SKM-1 (cell line): Measurements from ENCODE around the gene ODAD4.

Source experiments
- DNase-seq: peaks from one replicate; lab custom pipeline; 2025; ENCODE audit not compliant: unreplicated experiment; lab: John Stamatoyannopoulos, UW

ODAD4 gene

DNA sequence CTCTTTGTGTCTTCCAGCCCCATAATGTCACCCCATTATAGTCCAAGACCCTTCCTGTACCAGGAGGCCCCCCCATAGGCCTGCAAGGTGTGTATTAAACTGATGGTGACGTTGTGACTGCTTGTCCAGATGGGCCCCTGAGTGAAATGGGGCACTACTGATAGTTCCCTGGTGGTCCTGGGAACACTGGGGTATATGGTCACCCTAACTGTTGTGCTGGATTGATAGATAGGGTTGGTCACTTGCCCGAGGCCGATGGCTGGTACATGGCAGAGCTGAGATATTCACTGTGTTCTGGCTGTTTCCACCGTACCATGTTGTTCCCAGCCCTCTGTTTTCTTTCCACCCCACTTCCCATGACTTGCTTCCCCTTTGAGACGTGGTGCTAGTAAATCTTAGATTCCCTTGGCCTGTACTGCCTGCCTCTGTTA, 40.5 kb downstream of the ODAD4 start:
- DNase-seq = no peak

DNA sequence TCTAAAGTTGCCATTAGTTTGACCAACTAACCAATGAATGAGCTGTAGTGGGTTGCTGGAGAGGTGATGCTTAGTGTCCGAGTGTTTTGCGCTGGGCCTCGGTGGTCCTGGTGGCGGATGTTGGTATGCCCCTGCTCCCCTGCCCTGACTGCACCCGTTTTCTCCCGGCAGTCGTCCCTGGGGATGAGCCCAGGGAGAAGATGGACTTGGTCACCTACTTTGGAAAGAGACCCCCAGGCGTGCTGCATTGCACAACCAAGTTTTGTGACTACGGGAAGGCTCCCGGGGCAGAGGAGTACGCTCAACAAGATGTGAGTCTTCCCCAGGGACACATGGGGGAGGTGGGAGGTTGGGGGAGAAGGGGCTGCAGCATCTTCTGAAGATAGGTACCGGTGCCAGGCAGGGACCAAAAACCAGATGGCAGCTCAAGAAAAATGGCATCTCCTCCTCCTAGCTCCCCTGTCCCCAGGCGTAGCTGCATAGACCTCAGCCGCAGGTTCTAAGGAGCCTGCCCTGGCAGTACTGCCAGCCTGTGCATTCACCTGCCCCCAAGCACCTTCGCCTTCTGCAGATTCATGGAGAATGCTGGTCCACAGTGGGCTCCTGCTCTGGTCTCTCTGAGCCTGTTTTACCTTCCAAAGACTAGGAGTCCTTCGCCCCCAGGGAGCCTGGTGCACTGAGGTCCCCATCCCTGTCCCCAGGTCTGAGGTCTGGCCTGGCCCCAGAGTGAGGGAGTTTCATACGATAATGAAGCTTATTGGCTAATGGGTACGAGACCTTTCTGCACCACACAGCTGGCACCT, 41.5 kb downstream of the ODAD4 start:
- DNase-seq = no peak

DNA sequence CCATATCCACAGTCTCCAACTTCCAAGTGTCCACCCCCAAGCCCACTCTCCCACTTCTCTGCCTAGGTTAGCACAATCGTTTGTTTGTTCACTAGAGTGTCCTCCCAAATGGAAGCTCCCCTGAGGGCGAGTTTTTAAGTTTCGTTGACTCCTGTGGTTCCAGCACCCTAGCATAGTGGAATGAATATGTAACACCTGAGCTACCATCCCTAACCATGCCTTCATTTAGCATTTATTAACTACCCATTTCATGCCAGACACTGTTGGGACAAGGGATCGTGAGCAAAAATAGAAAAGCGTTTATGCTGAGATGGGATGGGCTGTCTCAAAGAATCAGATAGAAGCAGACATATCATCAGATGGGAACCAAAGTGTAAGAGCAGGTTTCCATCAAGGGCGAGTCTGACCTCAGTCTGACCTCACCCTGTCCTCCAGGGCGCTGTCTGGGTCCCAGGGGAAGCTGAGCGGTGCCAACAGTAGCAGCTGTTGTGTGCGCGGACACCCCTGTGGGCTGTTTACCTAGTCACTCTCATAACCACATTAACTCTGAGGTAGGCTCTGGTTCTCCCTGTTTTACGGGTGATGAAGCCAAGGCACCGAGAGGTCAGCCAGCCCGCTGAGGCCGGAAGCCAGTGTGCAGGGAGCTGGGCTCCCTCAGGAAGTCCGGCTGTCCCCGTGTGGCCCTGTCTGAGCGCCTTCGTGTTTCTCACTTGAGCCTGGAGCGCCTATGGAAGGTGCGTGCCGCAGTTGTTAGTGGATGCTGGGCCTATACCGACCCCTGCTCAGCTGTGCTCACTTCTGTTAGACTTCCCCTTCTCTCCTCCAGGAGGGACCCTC, 42.4 kb downstream of the ODAD4 start:
- DNase-seq = no peak

DNA sequence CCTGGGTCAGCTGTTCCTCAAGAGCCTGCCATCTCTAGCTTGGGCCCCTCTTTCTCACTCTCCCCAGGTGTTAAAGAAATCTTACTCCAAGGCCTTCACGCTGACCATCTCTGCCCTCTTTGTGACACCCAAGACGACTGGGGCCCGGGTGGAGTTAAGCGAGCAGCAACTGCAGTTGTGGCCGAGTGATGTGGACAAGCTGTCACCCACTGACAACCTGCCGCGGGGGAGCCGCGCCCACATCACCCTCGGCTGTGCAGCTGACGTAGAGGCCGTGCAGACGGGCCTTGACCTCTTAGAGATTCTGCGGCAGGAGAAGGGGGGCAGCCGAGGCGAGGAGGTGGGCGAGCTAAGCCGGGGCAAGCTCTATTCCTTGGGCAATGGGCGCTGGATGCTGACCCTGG, 43.0 kb downstream of the ODAD4 start:
- DNase-seq = no peak

DNA sequence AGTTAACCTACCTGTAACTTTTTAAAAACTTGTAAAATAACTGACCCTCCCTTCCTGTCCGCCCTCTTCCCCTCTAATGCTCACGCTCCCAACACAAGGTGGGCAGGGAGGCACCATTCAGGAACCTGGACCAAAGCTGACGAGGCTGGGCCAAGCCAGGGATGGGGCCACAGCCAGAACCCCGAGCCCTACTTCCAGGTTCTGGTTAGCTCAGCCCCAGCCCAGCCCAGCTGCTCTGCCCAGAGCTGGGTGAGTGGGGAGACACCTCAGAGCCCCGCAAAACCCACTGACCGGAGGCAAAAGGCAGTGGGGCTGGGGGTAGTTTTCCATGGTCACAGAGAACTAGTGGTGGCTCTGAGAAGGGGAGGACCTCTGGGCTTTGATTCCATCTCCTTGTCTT, 43.6 kb downstream of the ODAD4 start:
- DNase-seq = no peak

DNA sequence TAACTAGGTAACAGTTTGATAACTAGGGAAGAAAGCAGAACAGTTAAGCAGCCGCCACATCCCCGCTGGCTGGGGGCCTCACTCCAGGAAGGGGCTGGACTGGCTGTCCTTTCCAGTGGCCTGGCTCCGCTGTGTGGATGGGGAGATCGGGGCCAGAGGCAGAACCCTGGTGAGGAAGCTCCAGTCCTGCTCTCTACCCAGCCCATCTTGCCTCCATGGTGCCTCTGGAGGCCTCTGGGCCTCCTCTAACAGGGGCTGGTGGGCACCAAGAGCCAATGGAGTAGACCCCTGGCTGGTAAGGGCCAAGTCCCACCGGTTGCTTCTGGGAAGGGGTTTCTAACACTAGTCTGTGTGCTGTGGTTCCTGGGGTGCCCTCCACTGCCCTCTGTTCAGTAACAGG, 44.2 kb downstream of the ODAD4 start:
- no peak for DNase-seq

DNA sequence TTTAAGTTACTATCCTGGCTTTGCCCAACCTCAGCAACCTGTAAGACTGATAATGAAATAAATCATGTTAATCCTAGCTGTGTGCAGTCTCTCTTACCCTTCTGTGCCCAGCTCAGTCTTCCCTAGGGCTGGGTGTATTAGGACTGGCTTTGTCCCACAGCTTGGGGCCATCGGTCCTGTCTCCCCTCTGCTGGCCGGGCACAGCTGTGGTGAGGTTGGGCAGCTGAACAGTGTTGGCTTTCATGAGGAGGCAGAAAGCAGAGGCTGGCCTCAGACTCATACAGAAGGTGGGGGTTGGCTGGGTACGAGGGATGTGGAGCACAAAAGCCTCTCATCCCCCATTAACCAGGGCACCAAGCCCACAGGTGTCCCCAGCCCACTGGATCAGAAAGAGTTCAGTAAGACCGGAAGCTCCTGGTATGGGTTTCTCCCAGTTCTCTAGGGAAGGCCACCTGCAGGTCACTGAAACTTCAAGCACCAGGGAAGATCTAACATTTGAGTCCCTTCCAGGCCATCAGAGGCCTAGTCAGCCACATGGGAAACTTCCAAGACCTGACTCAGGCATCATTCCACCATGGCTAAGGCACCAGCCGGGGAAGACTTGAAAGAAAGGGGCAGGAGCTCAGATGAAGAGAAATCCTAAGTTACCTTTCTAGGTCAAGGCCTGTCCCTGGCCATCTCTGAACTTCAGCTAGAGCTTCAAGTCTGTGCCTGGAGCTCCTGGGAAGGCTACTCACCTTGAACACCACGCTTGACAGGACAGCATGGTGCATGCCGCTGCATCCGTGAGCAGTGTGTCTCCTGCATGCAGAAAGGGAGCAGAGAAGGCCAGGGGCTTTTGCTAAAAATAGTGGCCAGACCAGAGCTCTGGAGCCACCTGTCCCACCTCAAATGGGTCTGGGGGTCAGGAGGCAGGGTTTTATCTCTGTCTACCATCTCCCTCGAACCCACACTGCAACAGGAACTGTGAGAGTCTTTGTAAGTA, 45.0 kb downstream of the ODAD4 start:
- DNase-seq = no peak

DNA sequence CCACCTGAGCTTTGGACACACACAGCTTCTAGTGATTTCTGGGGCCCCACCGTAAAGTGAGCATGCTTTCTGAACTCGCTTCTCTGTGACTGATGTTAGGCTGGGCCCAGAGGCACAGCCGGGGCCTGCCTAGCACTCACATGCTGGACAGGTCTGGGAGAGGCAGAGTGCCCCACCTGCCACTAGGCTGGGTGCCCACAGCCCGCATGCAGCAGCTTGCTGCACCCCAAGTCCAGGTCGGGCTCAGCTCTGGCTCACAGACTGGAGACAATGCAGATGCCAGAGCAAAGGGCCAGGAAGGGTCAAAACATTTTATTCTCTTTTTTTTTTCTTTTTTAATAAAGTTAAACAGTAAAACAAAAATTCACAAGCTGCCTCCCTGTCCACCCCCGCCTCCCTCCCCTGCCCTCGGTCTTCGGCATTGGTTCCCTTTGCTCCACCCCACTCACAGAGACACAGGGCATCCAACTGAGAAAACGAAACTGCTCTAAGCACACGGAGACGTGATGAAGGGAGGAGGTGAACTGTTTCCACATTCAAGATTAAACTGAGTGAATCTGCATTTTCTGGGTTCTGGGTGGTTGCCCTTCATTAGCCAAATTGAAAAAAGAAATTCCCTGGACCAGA, 45.8 kb downstream of the ODAD4 start:
- no peak for DNase-seq

DNA sequence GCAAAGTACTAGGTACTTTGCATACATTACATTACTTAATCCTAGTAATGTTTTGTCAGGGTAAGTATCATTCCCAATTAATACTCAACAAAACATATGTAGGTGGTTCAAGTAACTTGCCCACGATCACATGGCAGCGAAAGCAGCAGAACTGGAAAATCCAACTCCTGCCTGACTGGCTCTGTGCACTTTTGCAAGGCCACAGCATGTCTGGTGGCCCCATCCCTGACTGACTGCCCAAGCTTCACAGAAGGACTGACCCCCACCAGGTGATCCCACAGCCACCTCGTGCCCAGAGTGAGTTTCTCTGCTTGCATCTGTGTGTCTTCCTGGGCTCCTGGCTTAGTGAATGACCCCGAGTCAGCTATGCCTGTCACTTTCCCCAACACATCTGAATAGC, 47.6 kb downstream of the ODAD4 start:
- DNase-seq = no peak

DNA sequence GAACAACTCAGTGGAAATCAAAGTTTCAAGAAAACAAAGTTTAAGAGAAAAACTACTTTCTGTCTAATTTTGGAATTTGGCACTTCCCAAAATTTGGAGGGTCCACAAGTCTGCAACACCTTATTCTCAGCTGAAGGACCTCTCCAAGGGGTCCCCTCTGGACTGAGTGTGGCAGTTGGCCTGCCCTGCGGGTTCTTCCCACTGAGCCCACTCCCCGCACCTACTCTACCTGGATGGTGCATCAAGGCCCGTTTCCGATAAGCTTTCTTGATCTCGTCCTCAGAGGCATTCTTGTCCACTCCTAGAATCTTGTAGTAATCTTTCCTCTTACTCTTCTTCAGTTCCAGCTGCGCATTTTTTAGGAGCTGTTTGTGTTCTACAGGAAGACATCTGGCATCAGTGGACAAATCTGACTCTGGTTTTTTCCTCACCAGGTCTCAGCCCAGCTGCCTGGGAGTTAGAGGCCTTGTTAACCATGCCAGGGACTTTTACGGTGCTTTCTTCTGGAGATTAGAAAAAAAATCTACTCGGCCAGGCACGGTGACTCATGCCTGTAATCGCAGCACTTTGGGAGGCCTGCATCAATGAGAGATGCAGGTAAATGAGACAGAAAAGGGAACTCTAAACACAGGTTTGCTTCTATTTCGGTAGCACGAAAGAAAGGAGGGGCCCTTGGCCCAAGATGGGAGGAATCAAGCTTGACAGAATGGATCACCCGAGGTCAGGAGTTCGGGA, 51.8 kb downstream of the ODAD4 start:
- DNase-seq = no peak

DNA sequence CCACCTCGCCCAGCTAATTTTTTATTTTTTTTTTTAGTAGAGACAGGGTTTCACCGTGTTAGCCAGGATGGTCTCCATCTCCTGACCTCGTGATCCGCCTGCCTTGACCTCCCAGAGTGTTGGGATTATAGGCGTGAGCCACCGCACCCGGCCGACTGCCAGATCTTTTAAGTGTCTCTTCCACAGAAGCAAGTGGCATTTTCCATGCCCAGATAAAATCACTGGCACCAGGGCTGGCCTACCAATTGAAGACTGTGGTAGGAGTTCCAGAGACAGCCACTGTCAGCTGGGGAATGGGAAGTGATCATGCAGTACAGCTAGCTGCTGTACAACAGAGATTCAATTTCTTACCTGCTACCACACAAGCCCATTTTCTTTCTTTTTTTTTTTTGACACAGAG, 54.0 kb downstream of the ODAD4 start:
- no peak for DNase-seq

DNA sequence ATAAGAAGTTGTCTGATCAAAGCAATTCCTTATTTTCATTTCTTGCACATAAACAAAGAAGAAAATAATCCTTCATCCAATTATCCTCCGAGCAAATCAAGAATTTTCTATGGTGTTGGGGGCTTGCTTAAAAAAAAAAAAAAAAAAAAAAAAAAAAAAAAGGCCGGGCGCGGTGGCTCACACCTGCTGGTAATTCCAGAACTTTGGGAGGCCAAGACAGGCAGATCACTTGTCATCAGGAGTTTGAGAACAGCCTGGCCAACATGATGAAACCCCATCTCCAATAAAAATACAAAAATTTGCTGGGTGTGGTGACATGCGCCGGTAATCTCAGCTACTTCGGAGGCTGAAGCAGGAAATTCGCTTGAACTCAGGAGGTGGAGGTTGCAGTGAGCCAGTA, 55.5 kb downstream of the ODAD4 start:
- no peak for DNase-seq

DNA sequence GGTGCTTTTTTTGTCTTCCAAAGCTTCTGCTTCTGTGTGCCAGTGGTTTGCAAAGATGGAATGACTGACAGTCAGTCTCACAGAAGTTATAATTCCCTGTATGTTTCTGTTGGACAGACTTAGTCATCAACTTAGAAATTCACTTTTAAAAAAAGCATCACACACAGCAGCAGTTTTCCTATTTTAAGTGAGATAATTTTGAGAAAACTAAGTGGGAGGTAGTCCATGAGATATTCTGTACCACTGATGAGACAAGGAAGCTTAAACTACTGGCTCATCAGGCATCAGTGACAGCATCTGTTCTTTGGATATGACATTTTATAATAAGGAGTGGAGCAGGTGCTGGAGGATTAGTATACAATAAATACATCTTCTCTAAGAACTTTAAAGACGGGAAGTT, 56.2 kb downstream of the ODAD4 start:
- no peak for DNase-seq

DNA sequence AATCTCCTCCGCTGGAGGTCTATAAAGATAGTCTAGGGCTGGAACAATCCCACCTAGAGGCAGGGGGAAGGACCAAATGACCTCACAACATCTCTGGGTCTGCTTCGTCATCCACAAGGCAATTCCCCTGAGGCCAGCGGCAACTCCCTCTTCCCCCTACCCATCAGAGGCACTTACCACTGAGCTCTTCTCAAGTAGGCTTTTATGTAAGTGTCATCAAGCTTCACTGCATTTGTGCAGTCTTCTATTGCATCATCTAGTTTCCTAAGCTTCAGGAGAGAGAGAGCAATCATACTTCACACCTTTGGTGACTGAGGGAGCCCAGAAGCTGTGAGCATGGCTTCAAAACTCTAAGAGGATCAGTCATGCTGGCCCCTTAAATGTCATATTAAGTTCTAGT, 57.2 kb downstream of the ODAD4 start:
- DNase-seq = no peak

DNA sequence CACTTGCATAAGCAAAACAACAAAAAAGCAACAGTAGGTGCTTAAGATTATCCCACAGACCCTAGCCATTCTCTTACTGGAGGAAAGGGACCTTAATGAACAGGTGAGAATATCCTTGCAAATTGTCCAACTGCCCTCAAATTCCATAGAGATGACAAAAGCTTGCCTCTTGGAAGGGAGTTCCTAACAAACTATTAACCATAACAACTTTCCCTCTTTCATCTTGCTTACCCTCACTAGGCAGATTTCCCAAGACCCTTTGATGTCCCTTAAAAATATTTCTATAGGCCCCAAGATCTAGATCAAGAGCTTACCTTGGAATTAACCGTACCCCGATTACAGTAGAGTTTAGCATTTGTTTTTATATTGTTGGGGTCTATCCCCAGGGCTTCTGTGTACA, 58.0 kb downstream of the ODAD4 start:
- DNase-seq = no peak

DNA sequence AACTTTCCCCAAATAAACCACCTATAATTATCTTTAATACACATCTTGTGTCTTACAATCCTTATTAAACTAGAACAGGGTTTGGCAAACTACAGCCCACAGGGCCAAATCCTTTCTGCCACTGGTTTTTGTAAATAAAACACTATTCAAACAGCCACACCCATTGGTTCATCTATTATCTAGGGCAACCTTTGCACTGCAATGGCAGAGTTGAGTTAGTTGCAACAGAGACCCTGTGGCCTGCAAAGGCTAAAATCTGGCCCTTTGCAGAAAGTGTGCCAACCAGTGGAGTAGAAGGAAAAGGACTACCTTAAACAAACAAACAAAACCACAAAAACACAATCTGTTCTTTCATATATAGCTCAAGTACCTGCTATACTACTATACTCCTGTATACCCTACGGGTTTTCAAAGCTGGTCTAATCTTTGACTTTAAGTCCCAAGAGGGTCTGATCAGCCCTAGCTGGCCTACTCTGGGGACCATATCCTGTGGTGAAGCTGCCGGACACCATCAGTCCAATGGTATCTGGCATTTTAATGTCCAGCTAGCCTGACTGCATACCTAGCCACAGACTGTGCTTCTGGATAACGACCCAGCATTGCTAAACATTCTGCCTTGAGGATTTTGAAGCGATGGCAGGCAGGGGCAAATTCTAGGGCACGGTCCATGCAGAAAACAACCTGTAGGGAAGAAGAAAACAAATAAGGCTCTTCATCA, 59.4 kb downstream of the ODAD4 start:
- no peak for DNase-seq

DNA sequence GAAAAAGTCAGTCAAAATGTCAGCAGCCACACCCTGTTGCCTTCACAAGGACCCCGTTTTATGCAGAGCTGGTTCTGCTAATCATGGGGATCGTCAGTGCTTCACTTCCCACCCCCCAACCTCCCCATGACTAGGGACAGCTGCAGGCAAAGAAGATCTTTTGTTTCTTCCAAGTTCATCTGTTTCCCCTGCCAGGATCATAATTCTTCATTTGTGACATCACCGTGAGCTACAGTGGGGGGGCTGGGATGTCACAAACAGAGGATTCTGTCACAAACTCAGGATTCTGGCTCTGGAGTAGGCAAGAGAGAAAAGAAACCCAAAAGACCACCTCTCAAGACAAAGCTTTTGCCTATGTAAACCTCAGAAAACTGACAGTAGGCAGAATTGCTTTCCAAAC, 62.2 kb downstream of the ODAD4 start:
- DNase-seq = no peak

DNA sequence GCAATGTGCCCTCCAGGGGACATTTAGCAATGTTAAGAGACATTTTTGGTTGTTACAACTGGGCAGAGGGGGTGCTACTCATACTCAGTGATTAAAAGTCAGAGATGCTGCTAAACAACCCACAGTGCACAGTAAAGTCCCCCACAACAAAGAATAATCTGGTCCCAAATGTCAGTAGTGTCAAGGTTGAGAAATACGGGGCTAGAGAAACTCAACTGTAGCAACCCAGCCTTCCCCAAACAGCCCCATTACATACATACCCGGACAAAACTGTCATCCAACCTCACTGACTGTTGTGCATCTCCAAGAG, 66.4 kb downstream of the ODAD4 start:
- no peak for DNase-seq

DNA sequence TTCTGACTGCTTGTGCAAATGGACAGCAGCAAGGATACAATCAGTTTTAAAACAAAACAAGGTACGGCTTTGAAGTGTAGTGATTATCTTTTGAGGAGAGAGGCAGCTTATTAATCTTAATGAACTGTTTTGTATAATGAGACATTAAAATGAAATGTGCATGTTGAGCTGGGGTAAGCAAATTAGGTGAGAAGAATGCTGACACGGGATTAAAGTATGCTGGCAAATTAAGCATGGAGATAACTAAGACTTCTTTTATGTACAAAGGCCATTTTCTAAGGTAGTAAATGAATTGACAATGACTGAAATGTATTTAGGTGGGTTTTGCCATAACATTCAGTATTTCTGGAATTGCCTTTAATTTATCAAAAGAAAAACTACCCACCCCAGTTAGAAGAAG, 68.1 kb downstream of the ODAD4 start:
- no peak for DNase-seq
